GM21515 (cell line): ENCODE data around the gene ANGEL2.

Source experiments
- ATAC-seq: cut with Tn5 transposase; IDR thresholded peaks from one replicate; pipeline ENCODE4 v1.9.1; 2021; ENCODE audit not compliant: unreplicated experiment

ANGEL2 gene

GRCh38 chr1:212954514-212954913 lies 61.2 kb downstream of the ANGEL2 start:
- ATAC-seq = no peak

- no peak for ATAC-seq
These were observed 62.3 kb downstream of the ANGEL2 start for GRCh38 chr1:212953321-212953720.

GRCh38 chr1:212952641-212952976 lies 63.1 kb downstream of the ANGEL2 start:
- no peak for ATAC-seq

- no peak for ATAC-seq
These were observed 63.6 kb downstream of the ANGEL2 start for GRCh38 chr1:212951947-212952640.

GRCh38 chr1:212951126-212951946 lies 64.3 kb downstream of the ANGEL2 start:
- ATAC-seq = no peak

GRCh38 chr1:212950243-212951125 lies 65.2 kb downstream of the ANGEL2 start, which contains the start of gene VASH2:
VASH2 (plus strand) TSS chr1:212950541; CDS start chr1:212951543, 1,002 bp downstream.
- ATAC-seq = peak; percentile 93

GRCh38 chr1:212949771-212950170 lies 65.9 kb downstream of the ANGEL2 start:
- no peak for ATAC-seq

GRCh38 chr1:212946872-212947271 lies 68.8 kb downstream of the ANGEL2 start:
- no peak for ATAC-seq

- no peak for ATAC-seq
These were observed 70.1 kb downstream of the ANGEL2 start for GRCh38 chr1:212945463-212946160.

GRCh38 chr1:212945056-212945455 lies 70.6 kb downstream of the ANGEL2 start:
- ATAC-seq = no peak

GRCh38 chr1:212944229-212944901 lies 71.3 kb downstream of the ANGEL2 start:
- ATAC-seq = no peak

GRCh38 chr1:212943393-212943710 lies 72.3 kb downstream of the ANGEL2 start:
- no peak for ATAC-seq

- ATAC-seq = no peak
These were observed 72.8 kb downstream of the ANGEL2 start for GRCh38 chr1:212942679-212943392.
